SIG-M5 treated with dmso at 0.1 percent for 504 hours (cell line): Measurements from ENCODE around the gene TSPAN3.

Experiments
- DNase-seq: peaks from one replicate; lab custom pipeline; 2025; ENCODE audit not compliant: unreplicated experiment; lab: John Stamatoyannopoulos, UW

The TSPAN3 gene

GRCh38 chr15:77085297-77085696 lies 14.4 kb upstream of the TSPAN3 start:
- peak; percentile 12 for DNase-seq

- DNase-seq = no peak
Observed at GRCh38 chr15:77084436-77084835, 13.5 kb upstream of the TSPAN3 start.

- DNase-seq = peak; percentile 56
Observed at GRCh38 chr15:77083381-77084160, 12.7 kb upstream of the TSPAN3 start.

- DNase-seq = no peak
Observed at GRCh38 chr15:77081971-77082370, 11.1 kb upstream of the TSPAN3 start.

- no peak for DNase-seq
Observed at GRCh38 chr15:77076323-77076915, 5.5 kb upstream of the TSPAN3 start.

- DNase-seq = no peak
Observed at GRCh38 chr15:77075528-77075927, 4.6 kb upstream of the TSPAN3 start.

GRCh38 chr15:77074350-77074749 lies 3.4 kb upstream of the TSPAN3 start:
- no peak for DNase-seq

GRCh38 chr15:77071305-77072223 lies 655 bp upstream of the TSPAN3 start:
- no peak for DNase-seq

DNA sequence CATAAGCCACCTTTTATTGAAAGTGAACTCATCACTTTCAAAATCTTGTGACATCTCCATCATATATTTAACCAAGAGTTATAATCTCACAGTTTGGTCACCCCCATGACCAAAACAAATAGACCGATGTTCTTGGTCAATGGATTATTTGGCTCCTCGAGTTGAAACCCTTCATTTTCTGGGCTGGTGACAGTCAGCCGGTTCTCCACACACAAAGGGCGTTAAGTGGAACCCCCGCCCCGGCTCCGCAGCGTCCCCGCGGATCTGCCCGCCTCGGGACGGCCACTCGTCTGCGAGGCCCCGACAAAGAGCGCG lies 772 bp downstream of the TSPAN3 start:
- DNase-seq = no peak

GRCh38 chr15:77069521-77070121 lies 1.3 kb downstream of the TSPAN3 start:
- DNase-seq = no peak

DNA sequence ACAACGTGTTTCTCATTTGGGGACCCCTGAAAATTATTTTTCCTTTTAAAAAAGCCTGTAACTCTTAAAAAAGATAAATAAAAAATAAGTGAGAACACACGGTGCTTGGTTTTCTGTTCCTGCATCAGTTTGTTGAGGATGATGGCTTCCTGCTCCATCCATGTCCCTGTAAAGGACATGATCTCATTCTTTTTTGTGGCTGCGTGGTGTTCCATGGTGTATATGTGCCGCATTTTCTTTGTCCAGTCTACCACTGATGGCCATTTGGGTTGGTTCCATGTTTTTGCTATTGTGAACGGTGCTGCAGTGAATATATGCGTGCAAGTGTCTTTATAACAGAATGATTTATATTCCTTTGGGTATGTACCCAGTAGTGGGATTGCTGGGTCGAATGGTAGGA lies 2.3 kb downstream of the TSPAN3 start:
- no peak for DNase-seq

DNA sequence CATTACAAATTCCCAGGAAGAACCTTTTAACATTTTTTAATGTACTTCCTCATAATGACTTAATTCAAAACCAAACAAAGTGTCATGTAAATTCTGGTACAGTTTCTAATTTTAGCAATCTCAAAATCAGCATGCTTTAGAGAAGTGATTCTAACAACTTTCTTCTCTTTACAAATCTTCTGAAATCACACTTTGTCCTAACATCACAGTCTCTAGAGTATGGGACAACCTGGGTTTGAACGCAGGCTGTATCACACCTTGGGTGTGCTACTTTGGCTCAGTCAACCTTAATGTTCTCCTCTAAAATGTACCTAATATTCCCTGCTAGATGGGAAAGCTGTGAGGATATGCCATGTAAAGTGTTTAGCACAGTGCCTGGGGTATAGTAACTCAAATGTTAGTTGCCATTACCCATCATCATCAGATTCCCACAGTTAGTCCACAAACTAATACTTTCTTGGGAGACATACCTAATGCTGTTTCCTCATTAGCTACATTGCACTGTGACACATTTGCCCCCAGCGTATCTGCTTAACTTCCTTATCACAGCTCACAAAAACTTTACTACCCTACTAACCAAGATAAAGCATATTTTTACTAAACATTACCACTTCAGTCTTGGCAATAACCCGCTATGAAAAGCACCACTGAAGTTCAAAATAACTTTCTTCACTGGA lies 3.1 kb downstream of the TSPAN3 start:
- no peak for DNase-seq

DNA sequence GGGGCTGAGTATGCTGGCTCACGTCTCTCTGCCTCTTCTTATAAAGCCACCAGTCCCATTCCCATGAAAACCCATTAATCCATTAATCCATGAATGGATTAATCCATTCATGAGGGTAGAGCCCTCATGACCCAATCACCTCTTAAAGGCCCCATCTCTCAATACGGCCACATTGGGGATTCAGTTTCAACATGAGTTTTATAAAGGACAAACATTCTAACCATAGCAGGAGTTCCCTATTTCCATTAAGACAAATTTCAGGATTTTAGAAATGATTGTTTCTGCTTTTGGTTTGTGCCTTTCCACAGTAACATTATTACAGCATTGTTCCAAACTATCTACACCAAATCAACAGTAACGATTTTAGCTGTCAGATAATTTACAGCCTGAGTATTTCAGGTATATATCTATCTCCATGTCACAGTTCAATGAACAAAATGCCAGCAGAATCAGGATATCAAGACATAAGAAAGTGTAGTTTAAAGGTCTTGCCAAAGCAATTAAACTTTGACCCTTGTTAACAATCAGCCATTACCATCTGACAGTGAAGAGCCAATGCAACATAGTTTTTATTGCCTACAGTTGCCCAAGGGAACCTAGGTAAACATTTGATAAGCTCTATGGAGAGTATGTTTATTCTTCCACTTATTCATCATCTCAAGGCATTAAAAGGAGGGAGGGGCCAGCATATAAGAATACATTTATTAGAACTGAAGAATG lies 3.8 kb downstream of the TSPAN3 start:
- DNase-seq = peak; percentile 48

- DNase-seq = no peak
Observed at GRCh38 chr15:77064539-77065308, 6.2 kb downstream of the TSPAN3 start.

- DNase-seq = no peak
Observed at GRCh38 chr15:77064063-77064462, 6.8 kb downstream of the TSPAN3 start.

DNA sequence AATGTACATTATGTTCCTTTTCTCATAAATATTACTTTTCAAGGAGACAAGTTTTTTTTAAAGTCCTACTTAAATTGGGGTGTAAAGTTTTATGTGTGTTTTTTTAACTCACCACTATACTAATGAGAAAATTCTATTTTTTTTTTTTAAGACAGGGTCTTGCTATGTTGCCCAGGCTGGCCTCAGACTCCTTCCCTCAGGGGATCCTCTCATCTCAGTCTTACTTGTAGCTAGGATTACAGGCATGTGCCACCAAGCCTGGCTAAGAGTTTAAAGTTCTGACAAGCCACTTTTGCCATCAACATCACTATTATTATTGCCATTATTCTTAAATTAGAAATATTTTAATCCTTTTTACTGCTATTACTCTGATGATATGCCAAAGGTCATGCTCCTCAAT lies 7.7 kb downstream of the TSPAN3 start:
- DNase-seq = no peak

- no peak for DNase-seq
Observed at GRCh38 chr15:77060546-77060945, 10.4 kb downstream of the TSPAN3 start.

- no peak for DNase-seq
Observed at GRCh38 chr15:77059786-77060361, 11.0 kb downstream of the TSPAN3 start.

DNA sequence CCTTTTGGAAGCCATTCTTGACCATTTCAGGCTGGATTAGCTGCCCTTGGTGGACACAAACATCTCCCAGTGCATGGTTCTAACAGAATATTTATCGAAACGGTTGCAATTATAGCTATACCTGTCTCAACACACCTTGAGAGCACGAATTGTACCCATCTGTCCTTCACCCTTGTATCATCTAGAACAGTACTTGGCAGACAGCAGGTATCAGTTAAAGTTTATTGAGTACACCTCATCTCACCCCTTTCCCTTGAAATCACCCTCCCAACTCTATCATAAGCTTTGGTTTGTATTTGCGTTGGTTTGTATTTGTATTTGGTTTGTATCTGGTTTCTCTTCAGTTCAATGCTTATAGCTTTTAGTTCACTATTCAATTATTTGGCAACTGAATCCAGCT lies 12.4 kb downstream of the TSPAN3 start:
- DNase-seq = no peak
